ENCODE data around the gene ACOT7.

Gene ACOT7

DNA sequence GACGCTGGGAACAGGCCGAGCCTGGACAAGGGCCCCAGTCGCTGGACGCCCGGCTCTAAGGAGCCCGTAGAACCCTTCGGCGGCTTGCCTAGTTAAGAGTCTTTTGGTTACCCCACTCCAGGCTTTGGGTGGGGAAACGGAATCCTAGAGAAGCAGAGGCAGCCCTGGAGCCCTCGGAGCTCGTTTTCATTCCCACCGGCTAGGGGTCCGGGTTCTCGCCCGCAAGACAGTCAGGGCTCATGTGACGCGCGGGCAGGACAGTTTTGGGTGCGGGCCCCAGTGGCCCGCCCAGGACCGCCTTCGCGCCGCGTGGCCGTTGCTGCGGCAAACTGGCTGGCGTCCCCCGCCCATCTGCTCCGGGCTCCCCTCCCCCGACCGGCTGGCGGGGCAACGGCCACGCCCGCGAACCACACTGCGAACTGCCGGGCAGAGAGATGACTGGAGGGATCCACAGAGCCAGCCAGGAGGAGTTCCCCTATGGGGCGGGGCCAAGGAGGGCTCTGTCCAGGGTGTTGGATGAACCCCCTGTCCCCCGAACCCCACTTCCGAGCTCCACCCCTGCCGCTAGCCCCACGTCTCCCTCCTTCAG, 27.0 kb upstream of the ACOT7 start:
- no peaks in the 10 kb centered on the region for H3K36me3 ChIP-seq (ENCODE audit: insufficient read depth, low read length)
- H3K27me3 ChIP-seq (ENCODE audit: control insufficient read depth in 1 of 2, insufficient read depth in 2 of 2, low read length in 2 of 2) = peaks cover 49 to 90% of the 10 kb centered on the region in 2 donors
- no peak overlapping the region for H3K27ac ChIP-seq (ENCODE audit: low read depth, low read length)
- no peak overlapping the region for H3K4me3 ChIP-seq (ENCODE audit: low read depth in 1 of 2, low read length in 2 of 2)
- H3K4me1 ChIP-seq (ENCODE audit: insufficient read depth, low read length) = peaks cover 5% of the 10 kb centered on the region
- no peak overlapping the region for H3K9ac ChIP-seq (ENCODE audit: low read length)
- no peaks in the 10 kb centered on the region for H3K9me3 ChIP-seq (ENCODE audit: low read length)

- H3K27me3 ChIP-seq (ENCODE audit: control insufficient read depth in 1 of 2, insufficient read depth in 2 of 2, low read length in 2 of 2) = peaks cover 50 to 90% of the 10 kb centered on the region in 2 donors
- no peak within 1 kb of the TSS for H3K9ac ChIP-seq (ENCODE audit: low read length)
- H3K4me1 ChIP-seq (ENCODE audit: insufficient read depth, low read length) = peaks cover 5% of the 10 kb centered on the region
These were observed 26.4 kb upstream of the ACOT7 start, which contains the start of gene HES2 for GRCh38 chr1:6419804-6420453. HES2 (minus strand) TSS chr1:6419919; CDS start chr1:6419820, 99 bp downstream.

GRCh38 chr1:6419397-6419803, 25.8 kb upstream of the ACOT7 start:
- Histone ChIP-seq H3K4me1 (ENCODE audit: insufficient read depth, low read length) (peaks cover 5% of the 10 kb centered on the region), H3K9me3 (ENCODE audit: low read length) (no peaks in the 10 kb centered on the region), H3K27me3 (ENCODE audit: control insufficient read depth in 1 of 2, insufficient read depth in 2 of 2, low read length in 2 of 2) (peaks cover 55 to 92% of the 10 kb centered on the region in 2 donors), H3K36me3 (ENCODE audit: insufficient read depth, low read length) (no peaks in the 10 kb centered on the region), H3K4me3 (ENCODE audit: low read depth in 1 of 2, low read length in 2 of 2) (peak overlapping the region in 1 of 2 donors; percentile 47), H3K27ac (ENCODE audit: low read depth, low read length) (no peak overlapping the region), H3K9ac (ENCODE audit: low read length) (no peak overlapping the region)

More at GRCh38 chr1:6419804-6420453, 26.4 kb upstream of the ACOT7 start, which contains the start of gene HES2:
- Histone ChIP-seq H3K9me3 (ENCODE audit: low read length) (no peaks in the 10 kb centered on the region), H3K36me3 (ENCODE audit: insufficient read depth, low read length) (no peaks in the 10 kb centered on the region), H3K27ac (ENCODE audit: low read depth, low read length) (no peak within 1 kb of the TSS), H3K4me3 (ENCODE audit: low read depth in 1 of 2, low read length in 2 of 2) (peak within 1 kb of the TSS in 1 of 2 donors; percentile 47)

GRCh38 chr1:6418668-6419396, 25.3 kb upstream of the ACOT7 start:
- Histone ChIP-seq H3K9me3 (ENCODE audit: low read length) (no peaks in the 10 kb centered on the region), H3K27ac (ENCODE audit: low read depth, low read length) (no peak overlapping the region), H3K4me1 (ENCODE audit: insufficient read depth, low read length) (peaks cover 5% of the 10 kb centered on the region), H3K9ac (ENCODE audit: low read length) (no peak overlapping the region), H3K4me3 (ENCODE audit: low read depth in 1 of 2, low read length in 2 of 2) (no peak overlapping the region), H3K36me3 (ENCODE audit: insufficient read depth, low read length) (no peaks in the 10 kb centered on the region), H3K27me3 (ENCODE audit: control insufficient read depth in 1 of 2, insufficient read depth in 2 of 2, low read length in 2 of 2) (peaks cover 53 to 91% of the 10 kb centered on the region in 2 donors)

- Histone ChIP-seq H3K36me3 (ENCODE audit: insufficient read depth, low read length) (no peaks in the 10 kb centered on the region), H3K4me1 (ENCODE audit: insufficient read depth, low read length) (peaks cover 5% of the 10 kb centered on the region), H3K27ac (ENCODE audit: low read depth, low read length) (no peak overlapping the region), H3K9ac (ENCODE audit: low read length) (no peak overlapping the region), H3K4me3 (ENCODE audit: low read depth in 1 of 2, low read length in 2 of 2) (no peak overlapping the region), H3K9me3 (ENCODE audit: low read length) (no peaks in the 10 kb centered on the region), H3K27me3 (ENCODE audit: control insufficient read depth in 1 of 2, insufficient read depth in 2 of 2, low read length in 2 of 2) (peaks cover 47 to 84% of the 10 kb centered on the region in 2 donors)
These were observed 24.5 kb upstream of the ACOT7 start for GRCh38 chr1:6417961-6418667.

GRCh38 chr1:6416906-6417305, 23.3 kb upstream of the ACOT7 start:
- Histone ChIP-seq H3K9me3 (ENCODE audit: low read length) (no peaks in the 10 kb centered on the region), H3K27me3 (ENCODE audit: control insufficient read depth in 1 of 2, insufficient read depth in 2 of 2, low read length in 2 of 2) (peaks cover 42 to 80% of the 10 kb centered on the region in 2 donors), H3K9ac (ENCODE audit: low read length) (no peak overlapping the region), H3K4me3 (ENCODE audit: low read depth in 1 of 2, low read length in 2 of 2) (no peak overlapping the region), H3K27ac (ENCODE audit: low read depth, low read length) (no peak overlapping the region), H3K4me1 (ENCODE audit: insufficient read depth, low read length) (peaks cover 5% of the 10 kb centered on the region), H3K36me3 (ENCODE audit: insufficient read depth, low read length) (no peaks in the 10 kb centered on the region)

DNA sequence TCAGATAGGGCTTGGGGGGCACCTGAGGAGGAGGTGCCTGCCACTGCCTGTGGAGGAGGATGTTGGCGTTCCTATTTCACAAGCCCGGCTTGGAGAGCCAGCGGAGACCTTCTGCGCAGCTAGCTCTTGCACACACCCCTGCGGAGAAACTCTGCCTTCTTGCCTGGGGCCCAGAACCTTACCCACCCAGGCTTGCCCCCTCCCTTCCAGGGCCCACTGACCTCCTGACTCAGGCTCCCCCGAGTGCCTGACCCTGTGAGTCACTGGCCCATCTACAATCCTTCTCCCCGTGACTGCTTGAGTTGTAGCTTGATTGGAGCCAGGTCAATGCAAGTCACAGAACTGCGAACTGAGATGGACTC, 22.7 kb upstream of the ACOT7 start:
- no peak overlapping the region for H3K27ac ChIP-seq (ENCODE audit: low read depth, low read length)
- H3K27me3 ChIP-seq (ENCODE audit: control insufficient read depth in 1 of 2, insufficient read depth in 2 of 2, low read length in 2 of 2) = peaks cover 36 to 76% of the 10 kb centered on the region in 2 donors
- H3K36me3 ChIP-seq (ENCODE audit: insufficient read depth, low read length) = no peaks in the 10 kb centered on the region
- peaks cover 5% of the 10 kb centered on the region for H3K4me1 ChIP-seq (ENCODE audit: insufficient read depth, low read length)
- no peak overlapping the region for H3K9ac ChIP-seq (ENCODE audit: low read length)
- no peak overlapping the region for H3K4me3 ChIP-seq (ENCODE audit: low read depth in 1 of 2, low read length in 2 of 2)
- no peaks in the 10 kb centered on the region for H3K9me3 ChIP-seq (ENCODE audit: low read length)

DNA sequence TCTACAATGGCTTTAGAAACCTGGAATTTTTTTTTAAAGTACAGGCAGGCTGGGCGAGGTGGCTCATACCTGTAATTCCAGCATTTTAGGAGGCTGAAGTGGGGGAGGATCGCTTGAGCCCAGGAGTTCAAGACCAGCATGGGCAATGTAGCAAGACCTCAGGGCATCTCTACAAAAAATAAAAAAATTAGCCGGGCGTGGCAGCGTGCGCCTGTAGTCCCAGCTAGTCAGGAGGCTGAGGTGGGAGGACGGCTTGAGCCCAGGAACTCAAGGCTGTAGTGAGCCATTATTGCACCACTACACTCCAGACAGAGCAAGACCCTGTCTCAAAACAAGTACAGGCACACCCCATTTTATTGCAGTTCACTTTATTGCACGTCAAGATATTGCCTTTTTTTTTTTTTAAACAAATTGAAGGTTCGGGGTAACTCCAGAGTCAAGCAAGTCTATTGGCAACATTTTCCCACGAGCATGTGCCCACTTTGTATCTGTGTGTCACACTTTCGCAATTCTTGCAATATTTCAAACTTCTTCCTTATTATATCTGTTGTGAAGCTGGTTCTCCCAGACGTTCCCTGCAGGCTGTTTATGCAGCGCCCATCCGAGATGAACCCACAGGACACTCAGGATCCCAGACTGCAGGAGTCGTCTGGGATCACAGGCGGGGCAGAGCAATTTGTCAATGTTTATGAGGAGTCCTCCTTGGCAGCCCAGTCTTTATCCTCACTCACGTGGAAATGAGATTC, 21.5 kb upstream of the ACOT7 start:
- Histone ChIP-seq H3K27ac (ENCODE audit: low read depth, low read length) (no peak overlapping the region), H3K36me3 (ENCODE audit: insufficient read depth, low read length) (no peaks in the 10 kb centered on the region), H3K9me3 (ENCODE audit: low read length) (no peaks in the 10 kb centered on the region), H3K4me1 (ENCODE audit: insufficient read depth, low read length) (peaks cover under 1% of the 10 kb centered on the region), H3K9ac (ENCODE audit: low read length) (no peak overlapping the region), H3K27me3 (ENCODE audit: control insufficient read depth in 1 of 2, insufficient read depth in 2 of 2, low read length in 2 of 2) (peaks cover 24 to 70% of the 10 kb centered on the region in 2 donors), H3K4me3 (ENCODE audit: low read depth in 1 of 2, low read length in 2 of 2) (no peak overlapping the region)

- Histone ChIP-seq H3K9me3 (ENCODE audit: low read length) (no peaks in the 10 kb centered on the region), H3K4me1 (ENCODE audit: insufficient read depth, low read length) (no peaks in the 10 kb centered on the region), H3K27ac (ENCODE audit: low read depth, low read length) (no peak overlapping the region), H3K36me3 (ENCODE audit: insufficient read depth, low read length) (no peaks in the 10 kb centered on the region), H3K4me3 (ENCODE audit: low read depth in 1 of 2, low read length in 2 of 2) (no peak overlapping the region), H3K27me3 (ENCODE audit: control insufficient read depth in 1 of 2, insufficient read depth in 2 of 2, low read length in 2 of 2) (peaks cover 23 to 64% of the 10 kb centered on the region in 2 donors), H3K9ac (ENCODE audit: low read length) (no peak overlapping the region)
These were observed 20.9 kb upstream of the ACOT7 start for GRCh38 chr1:6414443-6414844.

DNA sequence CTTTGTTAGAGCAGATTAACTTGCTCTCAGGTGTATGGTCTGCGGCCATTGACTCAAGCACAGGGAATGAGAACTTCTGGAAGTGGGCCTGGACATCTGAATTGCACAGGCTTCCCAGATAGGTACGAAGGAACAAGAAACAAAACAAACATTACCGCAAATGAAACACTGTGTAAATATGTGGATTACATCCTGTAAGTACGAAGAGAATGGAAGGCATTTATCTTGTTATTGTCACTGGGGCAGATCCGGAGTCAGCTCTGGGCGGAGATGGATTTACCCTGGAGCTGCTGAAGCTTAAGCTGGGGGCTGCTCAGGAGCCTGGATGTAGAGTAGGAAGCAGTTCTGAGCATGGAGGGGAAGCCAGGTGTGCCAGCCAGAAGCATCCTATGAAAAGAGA, 19.3 kb upstream of the ACOT7 start:
- H3K36me3 ChIP-seq (ENCODE audit: insufficient read depth, low read length) = no peaks in the 10 kb centered on the region
- no peaks in the 10 kb centered on the region for H3K9me3 ChIP-seq (ENCODE audit: low read length)
- peaks cover 17 to 48% of the 10 kb centered on the region in 2 donors for H3K27me3 ChIP-seq (ENCODE audit: control insufficient read depth in 1 of 2, insufficient read depth in 2 of 2, low read length in 2 of 2)
- H3K4me3 ChIP-seq (ENCODE audit: low read depth in 1 of 2, low read length in 2 of 2) = no peak overlapping the region
- H3K4me1 ChIP-seq (ENCODE audit: insufficient read depth, low read length) = no peaks in the 10 kb centered on the region
- no peak overlapping the region for H3K9ac ChIP-seq (ENCODE audit: low read length)
- H3K27ac ChIP-seq (ENCODE audit: low read depth, low read length) = no peak overlapping the region
